Lower lobe of right lung (tissue), 2 donors: Measurements from ENCODE around the gene FOXL1. TPM values are rescaled to one million over a fixed set of nuclear protein-coding genes. Genes with fewer than 3 reads are reported as not detected.

ENCODE experiments used
- ATAC-seq, 2 donors: fragments of 200-7000 bp; cut with Tn5 transposase; one replicate each; pipeline ENCODE4 v1.9.1; 2020 to 2022; ENCODE audit warnings: mild to moderate bottlenecking in 2 of 2, moderate library complexity in 2 of 2
- DNase-seq: peaks from one replicate; pipeline ENCODE4 v3.0.0-alpha.2; 2020
- H3K27ac ChIP-seq: fragments of 200-600 bp; one replicate; pipeline ENCODE4 v1.8.0; 2022
- H3K27me3 ChIP-seq: fragments of 200-600 bp; one replicate; pipeline ENCODE4 v1.8.0; 2022; ENCODE audit warnings: low read depth
- H3K36me3 ChIP-seq: fragments of 200-600 bp; one replicate; pipeline ENCODE4 v1.8.0; 2022; ENCODE audit warnings: mild to moderate bottlenecking
- H3K4me1 ChIP-seq: fragments of 200-600 bp; one replicate; pipeline ENCODE4 v1.8.0; 2022
- H3K4me3 ChIP-seq: fragments of 200-600 bp; one replicate; pipeline ENCODE4 v1.8.0; 2022; ENCODE audit warnings: mild to moderate bottlenecking
- H3K9me3 ChIP-seq: fragments of 200-600 bp; one replicate; pipeline ENCODE4 v1.8.0; 2022
- CTCF ChIP-seq: fragments of 200-600 bp; IDR thresholded peaks from one replicate; pipeline ENCODE4 v1.8.0; 2022; ENCODE audit warnings: antibody characterized with exemption, mild to moderate bottlenecking
- intact Hi-C: fragments of 100-400 bp; cut with DNase I; formaldehyde crosslinking; loops from one replicate; pipeline ENCODE4 v1.11.0; 2022
- total RNA-seq: library from RNA; stranded (reverse); fragmentation: NEBNext Ultra II Directional; extraction: Animal tissue kit (Norgen Biotek cat#: 25700); gene quantifications from one replicate; pipeline ENCODE4 v1.2.1, GENCODE V29; 2021
- donor health status: DM: no; HTN: yes; CAD: no; lungs with severe emphysema.

FOXL1 gene
- total RNA-seq, 1 donor from 2014 or later: 0.83 TPM

- DNase-seq: no peak
- Histone ChIP-seq H3K9me3 (no peaks in the 10 kb centered on the region), H3K4me3 (no peak overlapping the region), H3K27ac (no peak overlapping the region), H3K36me3 (no peaks in the 10 kb centered on the region), H3K4me1 (no peaks in the 10 kb centered on the region), H3K27me3 (peaks cover 20% of the 10 kb centered on the region)
- ATAC-seq: no peak
- no peak for TF ChIP-seq CTCF
- intact Hi-C loops: no loop called here
Measured at GRCh38 chr16:86611941-86612340, 33.6 kb downstream of the FOXL1 start.

- H3K27ac ChIP-seq: no peak overlapping the region
- H3K9me3 ChIP-seq: no peaks in the 10 kb centered on the region
- peaks cover 12% of the 10 kb centered on the region for H3K27me3 ChIP-seq
- TF ChIP-seq CTCF: no peak
- no peaks in the 10 kb centered on the region for H3K4me1 ChIP-seq
- no peak for ATAC-seq
- H3K4me3 ChIP-seq: no peak overlapping the region
- no peaks in the 10 kb centered on the region for H3K36me3 ChIP-seq
- no peak for DNase-seq
- intact Hi-C loops: no loop called here
Measured at GRCh38 chr16:86614699-86615098, 36.4 kb downstream of the FOXL1 start.

DNA sequence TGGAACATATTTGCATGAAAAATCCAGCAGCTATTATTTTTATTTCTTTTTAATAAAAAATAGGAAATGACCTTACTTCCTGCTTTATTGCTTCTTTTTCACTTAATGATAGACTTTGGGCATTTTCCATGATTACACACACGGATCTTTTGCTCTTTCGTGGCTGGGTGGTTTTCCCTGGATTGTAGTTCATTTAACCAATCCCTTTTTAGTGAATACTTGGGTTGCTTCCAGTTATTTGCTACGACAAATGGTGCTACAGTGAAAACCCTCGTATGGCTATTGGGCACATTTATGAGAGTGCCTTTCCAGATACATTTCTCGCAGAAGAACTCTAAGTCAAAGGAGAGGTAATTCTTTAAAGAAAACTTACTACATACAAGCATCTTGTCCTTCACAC lies 38.6 kb downstream of the FOXL1 start:
- Histone ChIP-seq H3K27me3 (peaks cover 12% of the 10 kb centered on the region), H3K4me1 (no peaks in the 10 kb centered on the region), H3K27ac (no peak overlapping the region), H3K9me3 (no peaks in the 10 kb centered on the region), H3K36me3 (no peaks in the 10 kb centered on the region), H3K4me3 (no peak overlapping the region)
- TF ChIP-seq CTCF: no peak
- DNase-seq (no peak), ATAC-seq (no peak)
- intact Hi-C loops: no loop called here

GRCh38 chr16:86618431-86619238 lies 40.3 kb downstream of the FOXL1 start:
- Histone ChIP-seq H3K4me3 (peak overlapping the region; percentile 40), H3K9me3 (no peaks in the 10 kb centered on the region), H3K27me3 (peaks cover 12% of the 10 kb centered on the region), H3K4me1 (no peaks in the 10 kb centered on the region), H3K27ac (no peak overlapping the region), H3K36me3 (no peaks in the 10 kb centered on the region)
- TF ChIP-seq CTCF: no peak
- intact Hi-C loops: no loop called here
- DNase-seq: no peak
- ATAC-seq: peak in 1 of 2 donors; percentile 37

DNA sequence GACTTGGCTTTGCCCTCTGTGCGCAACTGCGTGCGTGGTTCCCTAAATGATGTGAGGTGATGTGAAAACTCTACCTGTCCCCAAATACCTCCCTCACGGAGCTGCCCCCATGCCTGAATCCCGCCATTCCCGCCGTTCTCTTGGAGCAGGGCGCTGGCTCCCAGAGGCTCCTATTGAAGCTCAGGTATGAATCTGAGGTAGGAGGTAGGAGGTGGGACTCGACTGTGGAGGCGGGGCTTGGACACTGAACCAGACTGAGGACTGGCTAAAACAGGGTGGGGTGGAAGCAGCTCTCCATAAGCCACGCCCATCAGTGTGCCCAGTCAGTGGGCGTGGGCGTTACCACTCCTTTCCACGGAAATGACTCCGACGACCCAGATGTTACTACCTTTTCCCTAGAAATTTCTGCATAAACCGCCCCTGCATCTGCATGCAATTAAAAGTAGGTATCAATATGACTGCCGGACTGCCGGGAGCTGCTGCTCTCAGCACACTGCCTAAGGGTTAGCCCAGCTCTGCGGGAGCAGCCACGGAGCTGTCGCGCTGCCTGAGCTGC lies 41.0 kb downstream of the FOXL1 start:
- peak in 1 of 2 donors; percentile 35 for ATAC-seq
- intact Hi-C loops: no loop called here
- Histone ChIP-seq H3K27me3 (peaks cover 12% of the 10 kb centered on the region), H3K9me3 (no peaks in the 10 kb centered on the region), H3K27ac (no peak overlapping the region), H3K4me3 (peak overlapping the region; percentile 40), H3K4me1 (no peaks in the 10 kb centered on the region), H3K36me3 (no peaks in the 10 kb centered on the region)
- TF ChIP-seq CTCF: no peak
- no peak for DNase-seq
